GM15510 (cell line): Measurements from ENCODE around the gene CBX2.

Experiments
- POLR2A ChIP-seq: IDR thresholded peaks from 3 replicates; pipeline ENCODE4 v1.6.1; 2011; ENCODE audit warnings: borderline replicate concordance; ENCODE audit not compliant: insufficient read length; ENCODE audit errors: extremely low read depth

The CBX2 gene

GRCh38 chr17:79835953-79836509 lies 58.1 kb downstream of the CBX2 start:
- no peak for TF ChIP-seq POLR2A

GRCh38 chr17:79836510-79836971 lies 58.6 kb downstream of the CBX2 start:
- no peak for TF ChIP-seq POLR2A

DNA sequence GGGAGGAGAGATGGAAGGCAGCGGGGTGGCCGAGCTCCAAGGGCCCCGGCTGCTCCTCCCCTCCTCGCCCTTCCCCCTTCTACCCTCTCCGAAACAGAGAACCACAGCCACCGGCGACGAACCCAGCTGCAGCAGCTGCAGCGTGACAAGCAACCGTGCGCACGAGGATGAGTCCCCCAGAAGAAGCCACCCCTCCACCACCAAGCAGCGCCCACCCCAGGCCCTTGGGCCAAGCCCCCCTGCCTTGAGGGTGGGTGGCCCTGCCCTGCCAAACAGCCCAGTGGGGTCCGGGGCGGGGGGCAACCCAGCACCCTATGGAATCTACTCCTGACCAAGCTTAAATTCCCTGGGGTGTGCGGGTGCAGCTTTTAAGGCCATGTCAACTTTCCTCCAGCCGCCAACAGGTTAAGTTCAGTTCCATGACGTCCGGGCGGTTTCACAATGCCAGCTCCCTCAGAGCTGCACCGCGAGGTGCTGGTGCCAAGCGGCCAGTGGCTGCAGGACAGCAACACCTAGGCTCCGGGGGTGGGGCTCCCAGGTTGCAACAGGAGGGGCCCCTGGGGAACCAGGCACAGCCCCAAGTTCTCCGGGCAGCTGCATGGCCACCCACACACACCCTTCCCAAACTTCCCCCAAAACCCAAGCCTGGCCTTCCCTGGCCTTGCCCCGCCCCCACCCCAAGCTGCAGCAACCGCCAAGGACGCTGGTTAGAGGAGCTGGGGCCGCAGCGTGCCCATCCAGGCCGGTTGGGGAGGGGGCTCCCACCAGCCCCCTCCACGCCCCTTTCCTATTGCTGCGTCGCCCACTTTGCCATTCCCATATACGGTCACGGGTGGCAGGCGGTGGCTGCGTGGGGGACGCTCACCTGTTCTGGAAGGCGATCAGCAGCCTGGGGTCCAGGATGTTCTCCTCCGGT lies 59.3 kb downstream of the CBX2 start:
- no peak for TF ChIP-seq POLR2A
